Kidney (tissue), 14 donors: ENCODE data around the gene TMEM54. TPM values are rescaled to one million over a fixed set of nuclear protein-coding genes. Genes with fewer than 3 reads are reported as not detected.
A peak's percentile ranks its signal among the peaks of the same experiment; 100 is the strongest.

ENCODE experiments used
- DNase-seq, 5 donors: peaks; one replicate each; pipeline ENCODE4 v3.0.0-alpha.2; 2013 to 2020
- FAIRE-seq: peaks from 2 replicates; lab custom pipeline; 2012; peaks lifted over from hg19 to GRCh38; lab: Jason Lieb, UNC
- H3K27ac ChIP-seq, 2 donors: one replicate each; pipeline ENCODE4 v1.7.0; 2013; ENCODE audit warnings: low read depth in 2 of 2, low read length in 2 of 2, inconsistent platforms in 1 of 2
- H3K27me3 ChIP-seq: one replicate; pipeline ENCODE4 v1.7.1; 2013; ENCODE audit warnings: low read length, inconsistent platforms; ENCODE audit not compliant: control insufficient read depth, insufficient read depth
- H3K36me3 ChIP-seq, 3 donors: one replicate each; pipeline versions ENCODE4 v1.7.0 to v1.7.1; 2013; ENCODE audit warnings: low read length in 3 of 3, control low read depth in 1 of 3, inconsistent platforms in 1 of 3; ENCODE audit not compliant: insufficient read depth in 3 of 3, control insufficient read depth in 2 of 3
- H3K4me1 ChIP-seq, 3 donors: one replicate each; pipeline versions ENCODE4 v1.7.0 to v1.7.1; 2013; ENCODE audit warnings: low read length in 3 of 3, inconsistent platforms in 1 of 3, low read depth in 1 of 3; ENCODE audit not compliant: control insufficient read depth in 2 of 3, insufficient read depth in 2 of 3
- H3K4me3 ChIP-seq, 3 donors: one replicate each; pipeline versions ENCODE4 v1.7.0 to v1.8.1; 2013; ENCODE audit warnings: low read length in 3 of 3, control low read depth in 1 of 3, inconsistent platforms in 1 of 3
- H3K9ac ChIP-seq, 3 donors: one replicate each; pipeline versions ENCODE4 v1.7.0 to v1.7.1; 2013; ENCODE audit warnings: low read length in 3 of 3, control low read depth in 1 of 3, inconsistent platforms in 1 of 3
- H3K9me3 ChIP-seq, 3 donors: one replicate each; pipeline versions ENCODE4 v1.7.0 to v1.7.1; 2013; ENCODE audit warnings: low read length in 3 of 3, control low read depth in 1 of 3, inconsistent platforms in 1 of 3; ENCODE audit not compliant: control insufficient read depth in 2 of 3, insufficient read depth in 1 of 3
- intact Hi-C: fragments of 100-400 bp; cut with DNase I; formaldehyde crosslinking; loops from one replicate; pipeline ENCODE4 v1.11.1; 2022
- polyA plus RNA-seq: library from polyadenylated mRNA; stranded (reverse); fragments of 350-450 nt; fragmentation: Illumina TruSeq; extraction: RNeasy Lipid Tissue Mini Kit (QIAGEN cat#74804); gene quantifications from one replicate; pipeline ENCODE4 v1.2.3, GENCODE V29; 2014; ENCODE audit warnings: low read depth, low replicate concordance; ENCODE audit not compliant: insufficient read depth
- total RNA-seq: library from RNA; stranded (reverse); fragmentation: NEBNext Ultra II Directional; extraction: Animal tissue kit (Norgen Biotek cat#: 25700); gene quantifications from one replicate; pipeline ENCODE4 v1.2.1, GENCODE V29; 2021
- TF ChIP-seq, protein P1 (sequence below): IDR thresholded peaks from 3 replicates; pipeline ENCODE4 v1.5.1; 2012; ENCODE audit warnings: mild to moderate bottlenecking, moderate library complexity, borderline replicate concordance; ENCODE audit not compliant: insufficient read depth; ENCODE audit errors: extremely low read depth
- donor health status: control.
- donor health status: control.
- donor health status: control.
- donor health status: control.
- donor health status: control.
- donor health status: DM: yes; HTN: yes; CAD: no.
- donor health status: Normal renal cell carcinoma (clear cell type).

TMEM54 gene
- total and polyA plus RNA-seq, 2 donors from 2014 or later = 45.9 to 55.2 TPM

DNA sequence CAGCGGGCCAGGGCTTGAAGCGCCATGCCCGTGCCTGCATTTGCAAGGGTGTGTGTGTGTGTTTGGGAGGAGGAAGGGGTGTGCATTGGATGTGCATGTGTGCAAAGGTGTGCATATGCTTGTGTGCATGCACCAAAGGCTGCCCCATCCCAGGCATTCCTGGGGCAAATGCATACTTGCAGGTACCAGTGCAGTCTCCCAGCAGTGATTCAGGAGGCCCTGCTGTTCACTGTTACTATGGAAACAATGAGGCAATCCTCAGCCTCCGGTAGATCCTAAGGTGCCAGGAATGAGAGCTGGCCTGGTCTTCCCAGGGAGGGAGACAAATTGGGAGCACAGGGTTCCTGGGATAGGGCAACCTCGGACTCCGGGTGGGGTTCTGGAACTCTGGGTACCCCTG lies 23.0 kb downstream of the TMEM54 start:
- Histone ChIP-seq H3K4me1 (no peaks in the 10 kb centered on the region), H3K27me3 (no peaks in the 10 kb centered on the region), H3K9me3 (no peaks in the 10 kb centered on the region), H3K27ac (no peak overlapping the region), H3K9ac (no peak overlapping the region), H3K36me3 (no peaks in the 10 kb centered on the region), H3K4me3 (no peak overlapping the region)
- DNase-seq (no peak), FAIRE-seq (no peak)
- intact Hi-C loops = no loop called here
- TF ChIP-seq, protein P1, sequence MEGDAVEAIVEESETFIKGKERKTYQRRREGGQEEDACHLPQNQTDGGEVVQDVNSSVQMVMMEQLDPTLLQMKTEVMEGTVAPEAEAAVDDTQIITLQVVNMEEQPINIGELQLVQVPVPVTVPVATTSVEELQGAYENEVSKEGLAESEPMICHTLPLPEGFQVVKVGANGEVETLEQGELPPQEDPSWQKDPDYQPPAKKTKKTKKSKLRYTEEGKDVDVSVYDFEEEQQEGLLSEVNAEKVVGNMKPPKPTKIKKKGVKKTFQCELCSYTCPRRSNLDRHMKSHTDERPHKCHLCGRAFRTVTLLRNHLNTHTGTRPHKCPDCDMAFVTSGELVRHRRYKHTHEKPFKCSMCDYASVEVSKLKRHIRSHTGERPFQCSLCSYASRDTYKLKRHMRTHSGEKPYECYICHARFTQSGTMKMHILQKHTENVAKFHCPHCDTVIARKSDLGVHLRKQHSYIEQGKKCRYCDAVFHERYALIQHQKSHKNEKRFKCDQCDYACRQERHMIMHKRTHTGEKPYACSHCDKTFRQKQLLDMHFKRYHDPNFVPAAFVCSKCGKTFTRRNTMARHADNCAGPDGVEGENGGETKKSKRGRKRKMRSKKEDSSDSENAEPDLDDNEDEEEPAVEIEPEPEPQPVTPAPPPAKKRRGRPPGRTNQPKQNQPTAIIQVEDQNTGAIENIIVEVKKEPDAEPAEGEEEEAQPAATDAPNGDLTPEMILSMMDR = no peak

- intact Hi-C loops = no loop called here
- TF ChIP-seq, protein P1 = no peak
- no peak for DNase-seq
Observed at GRCh38 chr1:32877211-32878110, 23.7 kb downstream of the TMEM54 start.

GRCh38 chr1:32876341-32877210 lies 24.6 kb downstream of the TMEM54 start:
- no peak overlapping the region for H3K4me3 ChIP-seq
- FAIRE-seq = no peak
- no peak overlapping the region for H3K27ac ChIP-seq
- peaks cover 0 to 2% (median 1%) of the 10 kb centered on the region in 3 donors for H3K4me1 ChIP-seq
- DNase-seq = peak in 4 of 5 donors; percentile 19 to 66 (median 53)
- H3K9ac ChIP-seq = no peak overlapping the region
- no peaks in the 10 kb centered on the region for H3K36me3 ChIP-seq
- TF ChIP-seq, protein P1 = peak; percentile 69
- H3K27me3 ChIP-seq = no peaks in the 10 kb centered on the region
- intact Hi-C loops = no loop called here
- H3K9me3 ChIP-seq = no peaks in the 10 kb centered on the region

More at GRCh38 chr1:32877211-32878110, 23.7 kb downstream of the TMEM54 start:
- Histone ChIP-seq H3K9me3 (no peaks in the 10 kb centered on the region), H3K4me1 (peaks cover 0 to 2% (median 0%) of the 10 kb centered on the region in 3 donors), H3K27me3 (no peaks in the 10 kb centered on the region), H3K4me3 (no peak overlapping the region), H3K36me3 (no peaks in the 10 kb centered on the region), H3K27ac (no peak overlapping the region), H3K9ac (no peak overlapping the region)
- no peak for FAIRE-seq
